Subcutaneous adipose tissue (tissue), 4 donors: ENCODE measurements around the gene COL7A1. TPM values are rescaled to one million over a fixed set of nuclear protein-coding genes. Genes with fewer than 3 reads are reported as not detected.

Experiments used
- CTCF ChIP-seq: fragments of 450-650 bp; IDR thresholded peaks from one replicate; pipeline ENCODE4 v1.5.1; 2016; ENCODE audit warnings: low read depth, mild to moderate bottlenecking, control low read depth, antibody characterized with exemption, moderate library complexity
- total RNA-seq, 4 donors: library from RNA; depleted of rRNA; stranded (reverse); fragments of >200 nt; gene quantifications; one replicate each; pipeline ENCODE4 v1.1.0, GENCODE V29; 2016

Gene COL7A1
- total RNA-seq, 4 donors from 2014 or later = 0.16 to 1.5 (median 0.59) TPM

GRCh38 chr3:48587686-48588085 lies 7.4 kb downstream of the COL7A1 start:
- no peak for TF ChIP-seq CTCF

DNA sequence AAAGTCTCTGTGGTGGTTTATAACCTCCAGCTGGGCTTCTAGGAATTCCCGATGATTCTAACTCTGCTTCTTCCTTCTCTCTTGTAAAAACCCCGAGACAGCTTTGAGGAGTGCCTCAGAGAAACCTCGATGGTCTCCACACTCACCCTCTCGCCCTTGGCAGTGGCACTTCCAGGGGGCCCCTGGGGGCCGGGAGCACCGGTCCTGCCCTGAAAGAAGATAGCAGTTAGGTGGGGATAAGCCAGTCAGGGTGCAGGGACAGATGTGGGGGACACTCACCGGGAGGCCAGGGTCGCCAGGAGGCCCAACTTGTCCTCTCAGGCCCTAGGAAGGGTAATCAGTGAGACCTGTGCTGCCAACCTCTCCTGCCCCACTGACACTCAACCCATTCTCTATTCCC lies 9.7 kb downstream of the COL7A1 start:
- TF ChIP-seq CTCF = no peak

DNA sequence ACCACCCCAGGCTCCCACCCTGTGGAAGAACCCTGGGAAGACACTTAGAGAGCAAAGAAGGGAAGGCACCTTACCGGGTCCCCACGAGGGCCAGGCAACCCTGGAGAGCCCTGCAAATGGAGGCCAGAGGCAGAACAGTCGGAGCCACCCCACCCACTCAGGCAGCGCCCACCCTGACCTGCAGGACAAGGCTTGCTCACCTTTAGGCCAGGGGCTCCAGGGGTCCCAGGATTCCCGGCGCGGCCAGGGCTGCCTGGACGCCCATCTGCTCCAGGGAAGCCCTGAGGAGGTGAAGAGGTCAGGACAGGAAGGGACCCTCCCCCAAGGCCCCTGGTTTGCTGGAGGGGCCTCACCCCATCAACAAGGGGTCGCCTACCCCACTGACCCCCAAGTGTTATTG lies 10.3 kb downstream of the COL7A1 start:
- TF ChIP-seq CTCF = no peak

DNA sequence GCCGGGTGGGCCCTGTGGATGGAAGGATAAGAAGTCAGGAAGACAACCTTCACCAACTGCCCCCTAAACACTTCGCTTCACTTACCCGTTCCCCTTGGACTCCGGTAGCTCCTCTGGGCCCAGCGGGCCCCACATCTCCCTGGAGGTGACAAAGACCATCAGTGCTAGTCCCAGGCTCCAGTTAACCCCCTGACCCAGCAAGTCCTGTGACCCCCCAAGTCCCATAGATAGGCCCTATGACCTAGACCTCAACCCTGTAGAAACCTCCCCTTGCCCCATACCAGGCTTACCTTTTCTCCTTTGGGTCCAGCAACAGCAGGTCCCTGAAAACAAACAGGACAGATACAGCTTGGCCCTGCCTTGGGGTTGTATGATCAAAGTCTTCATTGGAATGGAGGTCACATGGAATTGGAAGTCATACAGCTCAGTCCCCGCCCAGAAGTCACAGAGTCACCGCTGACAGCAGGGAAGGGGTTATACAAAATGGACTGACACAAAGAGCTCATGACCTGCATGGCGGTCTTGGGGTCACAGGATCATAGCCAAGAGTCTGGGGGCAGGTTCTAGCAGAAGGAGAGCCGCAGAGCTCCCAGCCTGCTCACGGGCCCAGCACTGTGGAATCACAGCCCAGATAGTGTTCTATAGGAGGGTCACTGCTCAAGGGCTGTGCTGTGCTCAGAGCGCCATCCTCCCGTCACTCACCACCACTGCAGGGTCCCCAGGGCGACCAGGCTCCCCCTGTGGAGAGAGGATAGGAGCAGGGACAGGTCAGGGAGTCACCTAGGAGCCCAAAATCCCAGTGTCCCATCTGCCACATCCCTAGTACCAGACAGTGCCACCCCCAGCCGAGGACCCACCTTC lies 13.3 kb downstream of the COL7A1 start:
- no peak for TF ChIP-seq CTCF

GRCh38 chr3:48576647-48577046 lies 18.5 kb downstream of the COL7A1 start:
- no peak for TF ChIP-seq CTCF

DNA sequence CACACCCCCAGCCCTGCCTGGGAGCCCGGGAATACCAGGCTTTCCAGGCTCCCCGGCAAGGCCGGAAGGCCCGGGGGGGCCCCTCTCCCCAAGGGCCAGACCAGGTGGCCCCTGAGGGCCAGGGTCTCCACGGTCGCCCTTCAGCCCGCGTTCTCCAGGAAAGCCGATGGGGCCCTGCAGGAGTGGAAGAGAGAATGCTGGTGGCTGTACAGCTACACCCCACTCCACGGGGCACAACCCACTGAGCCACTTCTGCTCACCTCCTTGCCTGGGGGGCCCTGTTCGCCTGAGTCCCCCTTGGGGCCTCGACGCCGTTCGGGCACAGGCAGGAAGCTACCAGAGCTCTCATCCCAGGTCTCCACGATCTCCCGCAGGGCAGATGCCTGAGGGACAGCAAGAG lies 19.8 kb downstream of the COL7A1 start:
- no peak for TF ChIP-seq CTCF

GRCh38 chr3:48573973-48574585 lies 21.1 kb downstream of the COL7A1 start:
- TF ChIP-seq CTCF = no peak
